H1 (cell line): ENCODE data around the gene SLC16A6. TPM values are rescaled to one million over a fixed set of nuclear protein-coding genes. Genes with fewer than 3 reads are reported as not detected.

ENCODE experiments used
- CTCF ChIA-PET: fragments of 300-600 bp; sonication (Branson Sonifier 250); formaldehyde crosslinking; loops from one replicate; lab custom pipeline; 2021; ENCODE audit not compliant: partially characterized antibody; lab: Charles Lee
- POLR2A ChIA-PET: fragments of 300-600 bp; sonication (Branson Sonifier 250); formaldehyde crosslinking; loops from one replicate; lab custom pipeline; 2021; ENCODE audit warnings: inconsistent platforms; ENCODE audit not compliant: partially characterized antibody; lab: Charles Lee
- DNase-seq, 2 experiments: peaks; one replicate each; pipeline versions ENCODE4 v3.0.0 to v3.0.0-alpha.2; 2010 to 2022; ENCODE audit warnings: low spot score in 2 of 2, low read depth in 1 of 2, mixed read lengths in 1 of 2
- FAIRE-seq: peaks from 2 replicates; lab custom pipeline; 2011; peaks lifted over from hg19 to GRCh38; lab: Jason Lieb, UNC
- H2AFZ ChIP-seq: 2 replicates; pipeline ENCODE4 v1.8.1; 2012; ENCODE audit warnings: low read length, inconsistent platforms
- H2AK5ac ChIP-seq: 2 replicates; pipeline ENCODE4 v1.6.1; 2013; ENCODE audit warnings: low read depth, low read length
- H2BK120ac ChIP-seq: replicated peaks from 2 replicates; pipeline ENCODE3; 2013; ENCODE audit warnings: low read depth, low read length, inconsistent platforms
- H2BK12ac ChIP-seq: 2 replicates; pipeline ENCODE4 v1.6.1; 2013; ENCODE audit warnings: low read depth, low read length
- H2BK15ac ChIP-seq: 2 replicates; pipeline ENCODE4 v1.6.1; 2013; ENCODE audit warnings: low read length
- H2BK20ac ChIP-seq: 2 replicates; pipeline ENCODE4 v1.6.1; 2013; ENCODE audit warnings: low read length
- H2BK5ac ChIP-seq: 2 replicates; pipeline ENCODE4 v1.6.1; 2013; ENCODE audit warnings: low read depth, low read length
- H3K14ac ChIP-seq: 2 replicates; pipeline ENCODE4 v1.6.1; 2013; ENCODE audit warnings: inconsistent platforms; ENCODE audit not compliant: insufficient read length
- H3K18ac ChIP-seq: 2 replicates; pipeline ENCODE4 v1.6.1; 2013; ENCODE audit warnings: low read length; ENCODE audit errors: extremely low read depth
- H3K23ac ChIP-seq: 2 replicates; pipeline ENCODE4 v1.6.1; 2013; ENCODE audit warnings: inconsistent platforms; ENCODE audit not compliant: insufficient read length
- H3K23me2 ChIP-seq: 2 replicates; pipeline ENCODE4 v1.6.1; 2013; ENCODE audit warnings: low read depth, low read length
- H3K27ac ChIP-seq: 2 replicates; pipeline ENCODE4 v1.6.1; 2011; ENCODE audit warnings: low read depth, low read length, inconsistent platforms
- H3K27me3 ChIP-seq, 4 experiments: replicated peaks in 1 of 4; 1 replicate in 1 of 4; 2 replicates in 3 of 4; pipeline versions ENCODE4 v1.6.1 to v1.8.1; 2011 to 2013; ENCODE audit warnings: low read length in 3 of 4, mild to moderate bottlenecking in 3 of 4, inconsistent platforms in 2 of 4, mixed read lengths in 2 of 4, moderate library complexity in 1 of 4; ENCODE audit not compliant: control insufficient read depth in 3 of 4, insufficient read depth in 3 of 4; ENCODE audit errors: extremely low read depth in 1 of 4
- H3K36me3 ChIP-seq, 4 experiments: 2 replicates each; pipeline versions ENCODE4 v1.6.1 to v1.8.1; 2011 to 2013; ENCODE audit warnings: mild to moderate bottlenecking in 4 of 4, low read length in 3 of 4, moderate library complexity in 2 of 4, control low read depth in 1 of 4, inconsistent platforms in 1 of 4; ENCODE audit not compliant: insufficient read depth in 4 of 4, control insufficient read depth in 2 of 4
- H3K4ac ChIP-seq: replicated peaks from 2 replicates; pipeline ENCODE3; 2013; ENCODE audit warnings: low read length, low read depth, mixed read lengths, inconsistent platforms; ENCODE audit not compliant: insufficient read length
- H3K4me1 ChIP-seq, 4 experiments: replicated peaks in 1 of 4; 1 replicate in 1 of 4; 2 replicates in 3 of 4; pipeline versions ENCODE4 v1.6.1 to v1.8.1; 2011 to 2013; ENCODE audit warnings: low read length in 3 of 4, inconsistent platforms in 2 of 4, mixed read lengths in 1 of 4; ENCODE audit not compliant: insufficient read depth in 4 of 4, control insufficient read depth in 3 of 4
- H3K4me2 ChIP-seq, 2 experiments: 2 replicates each; pipeline versions ENCODE4 v1.6.1 to v1.8.1; 2011 to 2013; ENCODE audit warnings: low read depth in 2 of 2, low read length in 2 of 2, control low read depth in 1 of 2, inconsistent platforms in 1 of 2, mild to moderate bottlenecking in 1 of 2; ENCODE audit not compliant: insufficient read depth in 1 of 2
- H3K4me3 ChIP-seq, 4 experiments: fragments of 200-600, 300-600 bp in 1 of 4; sonication (generic), shearing (Covaris generic), sonication (Bioruptor Twin) in 1 of 4; 2 replicates each; pipeline versions ENCODE4 v1.5.1 to v1.8.1; 2011 to 2016; ENCODE audit warnings: low read length in 4 of 4, low read depth in 3 of 4, control low read depth in 2 of 4, inconsistent platforms in 2 of 4, mild to moderate bottlenecking in 2 of 4, mixed read lengths in 1 of 4, moderate library complexity in 1 of 4; ENCODE audit not compliant: insufficient read depth in 2 of 4; ENCODE audit errors: extremely low read depth in 1 of 4
- H3K56ac ChIP-seq: replicated peaks from 2 replicates; pipeline ENCODE3; 2013; ENCODE audit warnings: low read depth, mild to moderate bottlenecking, mixed read lengths, low read length, inconsistent platforms; ENCODE audit not compliant: insufficient read length
- H3K79me1 ChIP-seq: 2 replicates; pipeline ENCODE4 v1.6.1; 2013; ENCODE audit warnings: low read depth, low read length, control low read depth
- H3K79me2 ChIP-seq, 2 experiments: 2 replicates each; pipeline versions ENCODE4 v1.6.1 to v1.8.1; 2012 to 2013; ENCODE audit warnings: low read length in 2 of 2, mild to moderate bottlenecking in 2 of 2, inconsistent platforms in 1 of 2; ENCODE audit not compliant: insufficient read depth in 2 of 2, control insufficient read depth in 1 of 2
- H3K9ac ChIP-seq, 4 experiments: replicated peaks in 1 of 4; 1 replicate in 1 of 4; 2 replicates in 3 of 4; pipeline versions ENCODE4 v1.6.1 to v1.8.1; 2011 to 2013; ENCODE audit warnings: low read depth in 3 of 4, low read length in 3 of 4, control low read depth in 2 of 4, mild to moderate bottlenecking in 2 of 4, moderate library complexity in 2 of 4, inconsistent platforms in 1 of 4; ENCODE audit errors: extremely low read depth in 1 of 4
- H3K9me3 ChIP-seq, 2 experiments: 2 replicates each; pipeline versions ENCODE4 v1.6.1 to v1.8.1; 2012 to 2013; ENCODE audit warnings: mild to moderate bottlenecking in 2 of 2, moderate library complexity in 2 of 2, control low read depth in 1 of 2, inconsistent platforms in 1 of 2, low read depth in 1 of 2, low read length in 1 of 2, mixed read lengths in 1 of 2; ENCODE audit not compliant: insufficient read depth in 2 of 2
- H4K20me1 ChIP-seq, 2 experiments: replicated peaks in 1 of 2; 2 replicates each; pipeline versions ENCODE3 to v1.8.1; 2011 to 2013; ENCODE audit warnings: inconsistent platforms in 2 of 2, low read length in 2 of 2, mild to moderate bottlenecking in 1 of 2; ENCODE audit not compliant: insufficient read depth in 2 of 2, control insufficient read depth in 1 of 2
- H4K5ac ChIP-seq: 2 replicates; pipeline ENCODE4 v1.6.1; 2013; ENCODE audit warnings: low read length, low read depth, mixed read lengths, inconsistent platforms; ENCODE audit not compliant: insufficient read length
- H4K8ac ChIP-seq: 2 replicates; pipeline ENCODE4 v1.8.0; 2013; ENCODE audit warnings: mild to moderate bottlenecking, moderate library complexity, low read length, inconsistent platforms; ENCODE audit not compliant: insufficient read depth; ENCODE audit errors: extremely low read depth
- H4K91ac ChIP-seq: replicated peaks from 2 replicates; pipeline ENCODE3; 2013; ENCODE audit warnings: low read length, mixed read lengths, inconsistent platforms; ENCODE audit not compliant: insufficient read length
- ASH2L ChIP-seq: fragments of 200-600, 300-600 bp; sonication (generic); IDR thresholded peaks from one replicate; pipeline ENCODE4 v1.7.1; 2017; ENCODE audit warnings: low read length
- CHD1 ChIP-seq: IDR thresholded peaks from 2 replicates; pipeline ENCODE4 v1.6.1; 2012; ENCODE audit warnings: low read depth, low read length, improper control_type of control experiment
- E2F6 ChIP-seq: IDR thresholded peaks from 2 replicates; pipeline ENCODE4 v1.6.1; 2012; ENCODE audit warnings: inconsistent platforms
- GTF2F1 ChIP-seq: IDR thresholded peaks from 2 replicates; pipeline ENCODE4 v1.6.1; 2012; ENCODE audit warnings: low read depth, low read length, improper control_type of control experiment, borderline replicate concordance
- KDM1A ChIP-seq: fragments of 200-600, 300-600 bp; sonication (generic); IDR thresholded peaks from 2 replicates; pipeline ENCODE4 v1.7.1; 2016; ENCODE audit warnings: mild to moderate bottlenecking, low read length, borderline replicate concordance
- KDM4A ChIP-seq: IDR thresholded peaks from one replicate; pipeline ENCODE4 v1.7.1; 2012; ENCODE audit warnings: low read depth, mild to moderate bottlenecking, moderate library complexity, low read length, inconsistent platforms; ENCODE audit not compliant: severe bottlenecking
- NRF1 ChIP-seq: IDR thresholded peaks from 2 replicates; pipeline ENCODE4 v1.6.1; 2011; ENCODE audit warnings: mild to moderate bottlenecking, low read depth, low read length, improper control_type of control experiment
- POLR2A ChIP-seq, 2 experiments: IDR thresholded peaks; 1 replicate in 1 of 2; 2 replicates in 1 of 2; pipeline ENCODE4 v1.6.1; 2011; ENCODE audit warnings: low read depth in 2 of 2, low read length in 2 of 2, mild to moderate bottlenecking in 2 of 2; ENCODE audit errors: control extremely low read depth in 1 of 2
- SIN3A ChIP-seq, 2 experiments: IDR thresholded peaks in 1 of 2; conservative IDR thresholded peaks in 1 of 2; 2 replicates each; pipeline ENCODE4 v1.6.1; 2011 to 2012; ENCODE audit warnings: low read length in 2 of 2, improper control_type of control experiment in 1 of 2, low read depth in 1 of 2, mild to moderate bottlenecking in 1 of 2
- SP1 ChIP-seq: IDR thresholded peaks from 2 replicates; pipeline ENCODE4 v1.6.1; 2011; ENCODE audit warnings: low read depth, low read length
- SP4 ChIP-seq: IDR thresholded peaks from 2 replicates; pipeline ENCODE4 v1.6.1; 2012; ENCODE audit warnings: low read length, inconsistent platforms
- SUZ12 ChIP-seq: fragments of 200-600 bp; sonication (generic); IDR thresholded peaks from 2 replicates; pipeline ENCODE4 v1.6.1; 2012; ENCODE audit warnings: mild to moderate bottlenecking, inconsistent platforms, low read length, moderate library complexity, mixed read lengths
- TAF7 ChIP-seq: optimal IDR thresholded peaks from 2 replicates; pipeline ENCODE3; 2011; ENCODE audit warnings: low read depth, mild to moderate bottlenecking, inconsistent platforms, low read length, moderate library complexity, borderline replicate concordance
- TCF12 ChIP-seq: IDR thresholded peaks from 2 replicates; pipeline ENCODE4 v1.6.1; 2011; ENCODE audit warnings: low read depth, mild to moderate bottlenecking, low read length
- ZNF274 ChIP-seq: IDR thresholded peaks from 2 replicates; pipeline ENCODE4 v1.7.0; 2012; ENCODE audit warnings: low read length, borderline replicate concordance; ENCODE audit errors: extremely low read depth
- WGBS, 2 experiments: shearing (Covaris generic) in 1 of 2; methylation state at CpG; one replicate each; pipeline versions ENCODE4 v1.1.6 to v1.1.7; 2013 to 2015; ENCODE audit warnings: low lambda C conversion rate in 2 of 2, mixed read lengths in 2 of 2, inconsistent platforms in 1 of 2, low coverage in 1 of 2, missing lambda C conversion rate in 1 of 2; ENCODE audit not compliant: insufficient replicate concordance in 2 of 2, insufficient coverage in 1 of 2, insufficient read length in 1 of 2; ENCODE audit errors: extremely low coverage in 1 of 2, missing lambda C conversion rate in 1 of 2; 5-methylcytosine and 5-hydroxymethylcytosine counted together
- polyA plus RNA-seq, 7 experiments: library from polyadenylated mRNA; depleted of rRNA in 3 of 7; stranded (reverse) in 5 of 7; unstranded in 2 of 7; fragments of >200 nt in 5 of 7; fragments of 200-250 nt in 2 of 7; gene quantifications; 1 replicate in 5 of 7; 2 replicates in 1 of 7; 4 replicates in 1 of 7; pipeline versions ENCODE4 v1.2.1 to v1.2.3, GENCODE V29; 2011 to 2013; ENCODE audit warnings: missing spikeins in 2 of 7, mixed read lengths in 2 of 7
- total RNA-seq: library from RNA; stranded (reverse); fragmentation: NEBNext Ultra II Directional; extraction: Animal tissue kit (Norgen Biotek cat#: 25700); gene quantifications from 2 replicates; pipeline ENCODE4 v1.2.1, GENCODE V29; 2021

Gene SLC16A6
- total and polyA plus RNA-seq, 2 of the 8 experiments (the other 6 are each of a cell fraction or from before 2014, with no cell fraction given): 0.17 to 0.22 TPM

GRCh38 chr17:68221786-68222185 is 69.1 kb downstream of the SLC16A6 start:
- H3K4ac ChIP-seq: no peak overlapping the region
- H2AK5ac ChIP-seq: no peak overlapping the region
- H3K36me3 ChIP-seq: no peaks in the 10 kb centered on the region
- no peak overlapping the region for H3K23ac ChIP-seq
- H3K18ac ChIP-seq: no peak overlapping the region
- no peak overlapping the region for H2BK5ac ChIP-seq
- H4K8ac ChIP-seq: no peak overlapping the region
- H3K4me1 ChIP-seq: peaks cover 0 to 3% (median 0%) of the 10 kb centered on the region in 4 experiments; a peak in 1 of 7 replicates
- H3K4me2 ChIP-seq: no peak overlapping the region
- H3K14ac ChIP-seq: no peak overlapping the region
- no peak overlapping the region for H2BK20ac ChIP-seq
- no peaks in the 10 kb centered on the region for H3K27me3 ChIP-seq
- no peak overlapping the region for H3K9ac ChIP-seq
- H2BK12ac ChIP-seq: no peak overlapping the region
- CTCF ChIA-PET: interaction anchor here (0.6 to 0.7 kb wide), 2 partner anchors 38 to 54 kb away, joined by 3 read pairs; no protein-coding TSS in a partner anchor
- no peak for FAIRE-seq
- H3K79me1 ChIP-seq: no peaks in the 10 kb centered on the region
- no peak overlapping the region for H3K4me3 ChIP-seq
- no peaks in the 10 kb centered on the region for H3K79me2 ChIP-seq
- no peak overlapping the region for H2AFZ ChIP-seq
- H3K23me2 ChIP-seq: no peaks in the 10 kb centered on the region
- H3K27ac ChIP-seq: no peak overlapping the region
- H4K5ac ChIP-seq: no peak overlapping the region
- no peak overlapping the region for H4K91ac ChIP-seq
- H3K56ac ChIP-seq: no peak overlapping the region
- H4K20me1 ChIP-seq: no peaks in the 10 kb centered on the region
- H2BK120ac ChIP-seq: no peak overlapping the region
- 94% methylated on average over 4 of the region's 4 CpGs; no CpG with 5 or more reads in 1 of the 2 experiments for WGBS, 2 experiments
- H2BK15ac ChIP-seq: no peak overlapping the region
- no peaks in the 10 kb centered on the region for H3K9me3 ChIP-seq
- no peak for DNase-seq
- POLR2A ChIA-PET: interaction anchor here (0.7 to 1.0 kb wide), 2 partner anchors 9 to 71 kb away, joined by 3 read pairs; no protein-coding TSS in a partner anchor
- no peak for TF ChIP-seq ZNF274
- no peak for TF ChIP-seq KDM1A
- TF ChIP-seq KDM4A: no peak
- no peak for TF ChIP-seq TAF7
- TF ChIP-seq SP4: no peak
- no peak for TF ChIP-seq E2F6
- no peak for TF ChIP-seq TCF12
- TF ChIP-seq NRF1: no peak
- no peak for TF ChIP-seq GTF2F1
- TF ChIP-seq POLR2A (IDR thresholded peaks at IDR 0.05; ENCODE audit: control extremely low read depth in 1 of 2, low read depth in 2 of 2, low read length in 2 of 2): no peak
- no peak for TF ChIP-seq SP1
- no peak for TF ChIP-seq SIN3A (conservative IDR thresholded peaks at IDR 0.05 in 1 of 2, IDR thresholded peaks at IDR 0.05 in 1 of 2; ENCODE audit: low read depth in 1 of 2, low read length in 2 of 2)
- TF ChIP-seq CHD1: no peak
- TF ChIP-seq ASH2L: no peak
- TF ChIP-seq SUZ12: no peak
